ACC112 (cell line): ENCODE data around the gene UPK2.

Experiments
- H2AFZ ChIP-seq: fragments of 200-600 bp; sonication (generic); one replicate; pipeline ENCODE4 v1.6.0; 2017; ENCODE audit warnings: antibody characterized with exemption, low read length; ENCODE audit not compliant: unreplicated experiment
- H3K27ac ChIP-seq: fragments of 200-600 bp; sonication (generic); 2 replicates; pipeline ENCODE4 v1.5.1; 2014; ENCODE audit warnings: low read depth, mild to moderate bottlenecking, antibody characterized with exemption, low read length, moderate library complexity
- H3K27me3 ChIP-seq: fragments of 200-600 bp; sonication (generic); 2 replicates; pipeline ENCODE4 v1.6.1; 2014; ENCODE audit warnings: mild to moderate bottlenecking, antibody characterized with exemption, low read length, moderate library complexity, mixed read lengths; ENCODE audit not compliant: insufficient read depth
- H3K36me3 ChIP-seq: fragments of 200-600 bp; sonication (generic); 2 replicates; pipeline ENCODE4 v1.6.1; 2016; ENCODE audit warnings: mild to moderate bottlenecking, antibody characterized with exemption, low read length, moderate library complexity, mixed read lengths; ENCODE audit not compliant: insufficient read depth
- H3K4me1 ChIP-seq: fragments of 200-600 bp; sonication (generic); one replicate; pipeline ENCODE4 v1.6.1; 2016; ENCODE audit warnings: low read length, mixed read lengths; ENCODE audit not compliant: insufficient read depth, unreplicated experiment, control insufficient read depth
- H3K4me3 ChIP-seq: fragments of 200-600 bp; sonication (generic); 2 replicates; pipeline ENCODE4 v1.5.1; 2014; ENCODE audit warnings: mild to moderate bottlenecking, low read depth, low read length
- H3K79me2 ChIP-seq: fragments of 200-600 bp; sonication (generic); one replicate; pipeline ENCODE4 v1.6.0; 2016; ENCODE audit warnings: low read length; ENCODE audit not compliant: control insufficient read depth, unreplicated experiment, insufficient read depth

The UPK2 gene

DNA sequence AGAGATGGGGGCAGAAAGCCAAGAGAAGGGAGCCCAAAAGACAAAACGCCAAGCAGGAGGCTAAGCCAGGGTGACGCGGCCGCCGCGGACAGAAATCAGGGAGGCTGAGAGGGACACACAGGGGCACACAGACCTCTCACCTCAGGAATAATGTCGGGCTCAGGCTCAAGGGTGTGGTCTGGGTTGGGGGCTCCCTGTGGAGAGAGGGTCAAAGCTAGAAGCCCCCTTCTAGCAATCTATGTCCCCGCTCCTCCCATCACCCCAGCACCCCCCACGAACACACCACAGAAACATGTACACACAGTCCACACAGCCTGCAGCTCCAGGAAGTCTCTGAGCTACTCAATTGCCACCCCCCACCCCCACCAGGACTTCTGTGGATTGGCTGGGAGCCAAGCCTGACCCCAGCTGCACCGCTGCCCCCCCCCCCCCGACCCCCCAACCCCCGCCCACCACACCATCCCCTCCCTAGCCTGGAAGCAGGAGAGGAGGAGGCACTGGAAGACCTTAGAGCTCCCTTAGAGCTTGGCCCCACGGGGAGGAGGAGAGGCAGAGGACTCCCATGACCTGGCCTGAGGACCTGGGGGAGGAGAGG is 37.3 kb upstream of the UPK2 start:
- H3K27me3 ChIP-seq: no peaks in the 10 kb centered on the region
- H3K36me3 ChIP-seq: no peaks in the 10 kb centered on the region
- H3K4me3 ChIP-seq: peak overlapping the region; percentile 69
- H3K79me2 ChIP-seq: peaks cover 66% of the 10 kb centered on the region
- H3K4me1 ChIP-seq: peaks cover 87% of the 10 kb centered on the region
- no peak overlapping the region for H2AFZ ChIP-seq
- H3K27ac ChIP-seq: peak overlapping the region; percentile 99

DNA sequence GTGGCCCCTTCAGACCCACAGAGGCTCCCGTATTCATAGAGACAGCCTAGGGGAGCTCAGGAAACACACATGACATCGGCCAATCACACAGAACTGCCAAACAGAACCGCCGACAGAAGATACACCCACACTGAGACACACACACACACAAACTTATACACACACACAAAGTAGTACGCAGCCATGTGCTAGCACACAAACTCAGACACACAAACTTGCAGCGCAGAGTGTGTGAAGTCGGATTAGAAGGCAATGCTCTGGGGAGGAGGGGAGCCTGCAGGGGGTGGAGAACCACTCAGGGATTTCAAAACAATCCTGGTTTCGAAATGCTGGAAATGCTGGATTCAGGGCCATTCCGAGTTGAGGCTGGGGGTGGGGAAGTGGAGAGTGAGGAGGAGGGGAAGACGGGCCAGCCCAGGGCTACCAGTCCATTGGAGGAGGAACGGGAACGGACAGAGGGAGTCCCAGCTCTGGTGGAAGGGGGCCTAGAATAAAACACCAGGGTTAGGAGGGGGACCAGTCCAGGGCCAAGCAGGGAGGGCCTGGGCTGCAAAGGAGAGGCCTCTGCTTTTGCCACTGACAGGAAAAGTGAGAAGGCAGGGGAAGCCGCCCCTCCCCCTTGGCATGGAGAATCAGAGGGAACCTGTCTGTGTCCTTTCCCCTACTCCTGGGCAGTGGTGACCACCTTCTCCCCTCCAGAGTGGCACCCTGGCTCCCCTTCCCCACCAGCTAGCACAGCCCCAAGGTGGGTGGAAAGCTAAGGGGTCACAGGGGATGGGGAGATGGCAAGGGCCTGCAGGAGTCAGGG is 34.8 kb upstream of the UPK2 start:
- Histone ChIP-seq H2AFZ (no peak overlapping the region), H3K27me3 (no peaks in the 10 kb centered on the region), H3K4me3 (peak overlapping the region; percentile 95), H3K79me2 (peaks cover 60% of the 10 kb centered on the region), H3K4me1 (peaks cover 65% of the 10 kb centered on the region), H3K36me3 (no peaks in the 10 kb centered on the region), H3K27ac (peak overlapping the region; percentile 99)

DNA sequence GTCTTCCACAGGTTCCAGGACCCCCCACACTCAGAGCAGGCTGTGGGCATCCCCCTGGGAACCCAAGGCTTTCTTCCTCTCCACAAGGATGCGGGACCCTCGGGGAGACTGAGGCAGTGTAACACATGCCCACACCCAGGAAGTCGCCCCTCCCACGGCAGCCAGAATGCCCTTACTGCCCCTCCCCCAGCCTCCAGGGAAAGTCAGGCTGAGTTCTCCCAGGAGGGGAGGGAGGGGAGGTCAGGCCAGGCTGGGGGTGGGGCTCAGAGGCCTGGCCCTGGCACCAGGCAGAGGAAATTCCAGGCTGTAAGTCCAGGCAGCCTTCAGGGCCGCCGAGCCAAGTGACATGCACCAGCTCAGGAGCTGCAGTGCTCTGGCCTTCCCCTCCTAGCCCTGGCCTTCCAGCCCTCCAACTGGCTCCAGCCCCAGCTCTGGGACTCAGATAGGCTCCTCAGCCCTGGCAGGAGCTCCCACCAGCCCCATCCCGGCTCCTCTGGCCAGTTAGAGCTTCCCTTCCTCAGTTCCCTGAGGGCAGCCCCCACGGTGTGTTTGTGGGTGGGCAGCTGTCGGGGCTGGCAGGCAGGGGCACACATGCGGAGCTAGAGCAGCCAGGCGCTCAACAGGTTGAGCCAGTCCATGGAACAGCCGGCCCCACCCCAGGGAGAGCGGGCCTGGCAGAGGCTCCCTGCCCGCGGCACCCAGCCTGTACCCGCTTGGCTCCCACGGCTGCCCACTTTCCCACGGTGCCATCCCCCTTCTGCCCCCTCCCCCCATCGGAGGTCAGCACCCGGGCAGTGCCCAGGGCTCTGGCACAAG is 34.0 kb upstream of the UPK2 start:
- H3K4me3 ChIP-seq: peak overlapping the region; percentile 95
- H2AFZ ChIP-seq: no peak overlapping the region
- H3K27ac ChIP-seq: peak overlapping the region; percentile 99
- H3K79me2 ChIP-seq: peaks cover 54% of the 10 kb centered on the region
- H3K36me3 ChIP-seq: no peaks in the 10 kb centered on the region
- no peaks in the 10 kb centered on the region for H3K27me3 ChIP-seq
- H3K4me1 ChIP-seq: peaks cover 59% of the 10 kb centered on the region

DNA sequence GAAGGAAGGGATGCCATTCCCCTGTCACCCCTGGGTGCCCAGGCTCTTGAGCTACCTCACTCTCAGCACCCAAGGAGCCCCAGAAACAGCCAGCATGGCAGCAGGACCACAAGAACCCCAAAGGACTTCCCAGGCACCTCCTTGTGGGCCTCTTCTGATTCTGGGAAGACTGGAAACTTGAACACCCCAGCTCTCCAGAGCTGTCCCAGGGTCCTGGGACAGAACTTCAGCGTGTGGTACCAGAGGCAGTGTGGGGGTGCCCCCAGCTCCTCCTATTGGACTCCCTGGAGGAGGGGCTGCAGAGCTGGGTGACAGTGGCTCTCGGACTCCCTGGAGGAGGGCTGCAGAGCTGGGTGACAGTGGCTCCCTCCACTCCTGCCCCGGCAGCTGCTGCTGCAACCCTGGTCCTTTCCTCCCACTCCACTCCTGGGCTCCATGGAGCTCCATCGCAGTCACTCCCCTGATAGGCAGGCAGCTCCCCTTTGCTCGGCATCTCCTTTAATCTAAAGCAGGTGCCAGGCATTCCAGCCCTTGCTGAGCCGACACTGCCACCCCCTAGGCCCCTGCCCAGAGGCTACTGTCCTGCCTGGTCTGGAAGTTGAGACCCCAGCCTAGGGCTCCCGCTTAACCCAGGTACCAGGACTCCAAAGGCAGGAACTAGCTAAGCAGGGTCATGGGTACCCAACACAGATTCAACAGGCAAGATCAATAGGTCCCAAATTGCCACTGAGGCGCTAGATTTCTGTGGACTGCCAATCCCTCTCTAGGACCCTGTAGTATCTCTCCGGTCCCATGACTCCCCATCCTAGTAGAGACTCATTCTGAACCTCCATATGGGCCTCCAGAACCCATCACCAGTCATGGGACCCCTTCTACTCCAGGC is 33.1 kb upstream of the UPK2 start:
- Histone ChIP-seq H3K4me3 (peak overlapping the region; percentile 95), H3K27me3 (no peaks in the 10 kb centered on the region), H3K79me2 (peaks cover 49% of the 10 kb centered on the region), H3K4me1 (peaks cover 57% of the 10 kb centered on the region), H3K27ac (peak overlapping the region; percentile 99), H3K36me3 (no peaks in the 10 kb centered on the region), H2AFZ (no peak overlapping the region)

DNA sequence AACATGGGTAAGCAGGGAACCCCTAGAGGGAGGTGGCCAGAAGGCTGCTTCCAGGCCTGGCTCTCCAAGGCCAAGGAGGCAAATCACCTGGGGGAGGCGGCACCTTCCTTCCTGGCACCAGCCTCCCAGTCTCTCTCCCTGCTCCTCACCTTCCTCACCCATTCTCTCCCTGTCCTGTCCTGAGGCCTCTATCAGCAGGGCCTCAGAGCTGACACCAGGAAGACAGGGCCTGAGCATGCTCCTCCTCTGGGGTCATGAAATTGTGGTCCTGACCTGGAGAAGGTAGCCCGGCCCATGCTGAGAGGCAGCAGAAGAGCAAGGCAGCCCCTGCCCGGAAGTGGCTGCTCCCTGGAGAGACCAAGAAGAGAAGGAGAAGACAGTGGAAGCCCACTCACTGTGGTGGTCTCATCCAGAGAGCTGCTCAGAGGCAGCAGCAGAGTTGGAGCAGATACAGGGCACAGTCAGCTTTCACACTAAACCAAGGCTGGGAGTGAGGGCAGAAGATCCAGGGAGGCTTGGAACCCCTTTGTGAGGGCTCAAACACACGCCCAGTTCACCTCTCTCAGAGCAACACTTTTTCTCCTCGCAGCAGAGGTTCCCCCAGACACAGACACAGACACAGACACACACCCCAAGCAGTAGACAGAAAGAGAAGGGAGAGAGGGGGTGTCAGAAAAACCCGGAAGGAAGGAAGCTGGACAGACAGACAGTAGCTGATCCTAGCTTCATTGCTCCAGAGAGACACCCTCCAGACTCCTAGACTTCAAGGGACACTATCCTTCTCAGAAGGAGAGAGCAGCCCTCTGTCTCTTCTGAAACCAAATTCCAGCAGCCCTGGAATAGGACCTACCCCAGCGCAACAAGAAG is 32.1 kb upstream of the UPK2 start:
- H3K27ac ChIP-seq: peak overlapping the region; percentile 99
- peaks cover 50% of the 10 kb centered on the region for H3K4me1 ChIP-seq
- peaks cover 46% of the 10 kb centered on the region for H3K79me2 ChIP-seq
- H2AFZ ChIP-seq: no peak overlapping the region
- H3K27me3 ChIP-seq: no peaks in the 10 kb centered on the region
- peak overlapping the region; percentile 95 for H3K4me3 ChIP-seq
- no peaks in the 10 kb centered on the region for H3K36me3 ChIP-seq

DNA sequence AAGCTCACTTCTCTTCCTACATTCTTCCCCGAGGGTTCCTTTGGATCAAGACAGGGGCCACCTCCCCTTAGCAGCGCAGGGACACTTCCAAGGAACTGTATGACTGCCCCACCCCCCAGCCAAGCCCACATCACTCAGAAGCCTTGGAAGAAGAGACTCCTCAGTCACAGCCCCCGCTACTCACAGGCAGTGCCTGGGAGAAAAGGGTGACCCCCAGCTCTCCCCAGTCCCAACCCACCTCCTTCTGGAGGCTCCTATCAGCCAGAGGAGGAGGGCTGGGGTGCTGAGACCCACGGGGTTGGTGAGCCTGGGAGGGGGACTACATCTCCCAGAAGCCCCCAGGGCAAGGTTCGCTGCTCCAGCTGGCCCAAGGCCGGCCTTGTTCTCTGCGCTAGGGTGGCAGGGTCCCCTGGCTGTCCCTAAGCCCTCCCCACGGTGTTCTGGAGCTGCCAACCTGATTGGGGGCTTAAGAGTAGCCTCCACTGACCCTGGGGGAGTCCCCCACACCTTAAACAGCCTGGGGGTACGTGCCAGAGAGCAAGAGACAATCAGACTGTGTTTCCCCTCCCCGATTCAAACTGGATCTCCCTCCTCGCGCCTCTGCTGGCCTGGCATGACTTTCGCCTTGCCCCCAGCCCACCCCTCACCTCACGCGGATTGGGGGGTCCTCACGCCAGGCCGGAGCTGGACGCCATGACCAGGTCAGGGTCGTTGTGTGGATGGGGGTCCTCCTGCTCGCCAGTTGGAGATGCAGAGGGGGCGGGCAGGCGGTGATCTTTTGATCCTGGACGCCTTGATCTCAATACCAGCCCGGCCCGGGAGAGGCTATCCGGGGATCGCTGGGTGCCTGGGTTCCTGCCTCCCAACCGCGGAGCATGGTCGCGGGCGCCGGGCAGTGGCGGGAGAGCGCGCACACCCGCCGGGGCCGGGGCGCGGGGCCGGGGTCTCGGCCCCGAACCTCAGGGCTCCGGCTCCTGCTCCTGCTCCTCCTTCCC is 31.2 kb upstream of the UPK2 start:
- no peak overlapping the region for H2AFZ ChIP-seq

DNA sequence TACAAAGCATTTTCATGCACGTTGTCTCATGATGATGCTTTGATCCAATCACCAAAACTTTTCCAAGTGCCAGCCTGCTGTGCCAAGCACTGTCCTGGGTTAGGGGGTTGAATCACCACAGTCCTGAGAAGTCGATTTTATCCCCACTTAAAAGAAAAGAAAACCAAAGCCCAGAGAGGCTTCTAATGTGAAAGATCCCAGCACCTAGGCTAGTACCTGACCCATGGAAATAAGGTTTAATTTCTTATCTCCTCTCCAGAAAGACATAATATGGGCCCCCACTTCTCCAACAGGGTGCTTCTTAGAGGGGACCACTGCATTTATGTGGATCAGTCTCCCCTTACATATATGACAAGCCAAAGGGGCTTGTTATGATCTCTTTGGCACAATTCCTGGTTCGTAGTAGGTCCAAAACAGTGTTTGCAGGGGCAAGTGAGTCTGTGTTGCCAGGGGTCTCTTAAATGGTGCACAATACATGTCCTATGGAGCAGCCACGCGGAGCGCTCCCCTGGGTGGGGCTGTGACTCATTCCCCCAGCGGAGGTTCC is 28.5 kb upstream of the UPK2 start:
- Histone ChIP-seq H2AFZ (peak overlapping the region; percentile 45), H3K27ac (peak overlapping the region; percentile 21; the same call in 1 of the 2 replicates), H3K27me3 (no peaks in the 10 kb centered on the region), H3K4me1 (peaks cover 14% of the 10 kb centered on the region), H3K36me3 (no peaks in the 10 kb centered on the region), H3K79me2 (peaks cover 31% of the 10 kb centered on the region), H3K4me3 (peak overlapping the region; percentile 41)

More for the DNA sequence above, 31.2 kb upstream of the UPK2 start:
- Histone ChIP-seq H3K27me3 (no peaks in the 10 kb centered on the region), H3K79me2 (peaks cover 46% of the 10 kb centered on the region), H3K4me3 (peak overlapping the region; percentile 95), H3K36me3 (no peaks in the 10 kb centered on the region), H3K27ac (peak overlapping the region; percentile 99), H3K4me1 (peaks cover 41% of the 10 kb centered on the region)

DNA sequence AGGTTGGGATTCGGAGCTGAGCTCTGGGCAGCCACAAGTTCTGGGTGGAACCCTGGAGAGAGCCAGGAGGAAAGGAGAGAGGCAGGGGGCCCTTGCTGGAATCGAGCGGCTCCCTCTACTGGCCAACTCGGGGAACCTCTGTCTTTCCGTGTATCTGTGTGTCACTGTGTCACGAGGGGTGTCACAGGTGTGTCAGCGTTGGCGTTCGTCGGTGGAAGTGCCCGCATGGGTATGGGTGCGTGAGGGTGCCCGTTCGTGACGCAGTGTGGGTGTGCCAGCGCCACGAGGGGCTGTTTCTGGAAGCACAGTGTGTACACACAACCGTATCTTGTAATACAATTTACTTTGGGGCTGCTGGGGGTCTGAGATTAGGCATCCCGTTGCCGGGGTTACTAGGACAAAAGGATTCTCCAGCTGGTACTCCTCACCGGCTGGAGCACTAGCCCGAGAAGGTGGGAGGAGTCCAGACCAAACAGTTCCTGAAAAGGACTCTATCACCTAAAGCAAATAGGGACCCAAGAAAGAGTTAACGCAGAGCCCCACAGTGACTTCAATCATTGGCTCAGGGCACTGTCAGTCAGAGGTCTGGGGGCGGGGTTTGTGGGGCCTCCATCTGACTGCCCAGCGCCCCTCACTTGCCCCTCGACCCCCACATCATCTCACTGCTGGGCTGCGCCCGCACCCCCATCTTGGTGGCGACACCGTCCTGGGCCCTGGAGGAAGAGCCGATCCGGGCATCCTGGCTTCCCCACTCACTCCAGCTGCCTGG is 27.8 kb upstream of the UPK2 start:
- H2AFZ ChIP-seq: peak overlapping the region; percentile 59
- H3K36me3 ChIP-seq: no peaks in the 10 kb centered on the region
- peak overlapping the region; percentile 86 for H3K4me3 ChIP-seq
- H3K27me3 ChIP-seq: no peaks in the 10 kb centered on the region
- peaks cover 13% of the 10 kb centered on the region for H3K4me1 ChIP-seq
- peak overlapping the region; percentile 50; the same call in 1 of the 2 replicates for H3K27ac ChIP-seq
- peaks cover 25% of the 10 kb centered on the region for H3K79me2 ChIP-seq
